ENCODE results near the gene SETD3. TPM values are rescaled to one million over a fixed set of nuclear protein-coding genes. Genes with fewer than 3 reads are reported as not detected.

SETD3 gene
- total RNA-seq, 1 donor from 2014 or later = 99.1 TPM

GRCh38 chr14:99413172-99413571 lies 67.5 kb downstream of the SETD3 start:
- intact Hi-C loops (cut with micrococcal nuclease) = no loop called here

GRCh38 chr14:99412117-99413061 lies 68.3 kb downstream of the SETD3 start:
- DNase-seq (no peak), ATAC-seq (no peak)
- intact Hi-C loops (cut with micrococcal nuclease) = no loop called here

More at GRCh38 chr14:99413172-99413571, 67.5 kb downstream of the SETD3 start:
- no peak for ATAC-seq
- DNase-seq = no peak

GRCh38 chr14:99410019-99410418 lies 70.6 kb downstream of the SETD3 start:
- intact Hi-C loops (cut with micrococcal nuclease) = no loop called here
- DNase-seq = no peak
- no peak for ATAC-seq

GRCh38 chr14:99408971-99409289 lies 71.7 kb downstream of the SETD3 start:
- intact Hi-C loops (cut with micrococcal nuclease) = no loop called here
- ATAC-seq (no peak), DNase-seq (no peak)

GRCh38 chr14:99408286-99408970 lies 72.2 kb downstream of the SETD3 start:
- intact Hi-C loops (cut with micrococcal nuclease) = no loop called here
- no peak for ATAC-seq
- no peak for DNase-seq

GRCh38 chr14:99407416-99407815 lies 73.2 kb downstream of the SETD3 start:
- intact Hi-C loops (cut with micrococcal nuclease) = no loop called here
- no peak for DNase-seq
- ATAC-seq = no peak

GRCh38 chr14:99402950-99403349 lies 77.7 kb downstream of the SETD3 start:
- intact Hi-C loops (cut with micrococcal nuclease) = no loop called here
- ATAC-seq (no peak), DNase-seq (no peak)

- intact Hi-C loops (cut with micrococcal nuclease) = no loop called here
- ATAC-seq = no peak
- DNase-seq = no peak
Observed at GRCh38 chr14:99402285-99402648, 78.4 kb downstream of the SETD3 start.

GRCh38 chr14:99401621-99402284 lies 78.9 kb downstream of the SETD3 start:
- intact Hi-C loops (cut with micrococcal nuclease) = no loop called here
- ATAC-seq (no peak), DNase-seq (no peak)

GRCh38 chr14:99401211-99401610 lies 79.4 kb downstream of the SETD3 start:
- ATAC-seq = no peak
- intact Hi-C loops (cut with micrococcal nuclease) = no loop called here
- DNase-seq = no peak

GRCh38 chr14:99397698-99398097 lies 83.0 kb downstream of the SETD3 start:
- ATAC-seq (peak; percentile 78), DNase-seq (no peak)
- intact Hi-C loops (cut with micrococcal nuclease) = no loop called here

GRCh38 chr14:99395909-99396530 lies 84.6 kb downstream of the SETD3 start:
- ATAC-seq = no peak
- intact Hi-C loops (cut with micrococcal nuclease) = no loop called here
- DNase-seq = no peak

GRCh38 chr14:99394602-99395156 lies 86.0 kb downstream of the SETD3 start:
- intact Hi-C loops (cut with micrococcal nuclease) = no loop called here
- DNase-seq = no peak
- no peak for ATAC-seq

GRCh38 chr14:99393059-99393655 lies 87.5 kb downstream of the SETD3 start:
- intact Hi-C loops (cut with micrococcal nuclease) = no loop called here
- ATAC-seq (peak; percentile 49), DNase-seq (peak; percentile 38)

GRCh38 chr14:99391671-99392070 lies 89.0 kb downstream of the SETD3 start:
- no peak for ATAC-seq
- no peak for DNase-seq
- intact Hi-C loops (cut with micrococcal nuclease) = no loop called here

- intact Hi-C loops (cut with micrococcal nuclease) = no loop called here
- DNase-seq = peak; percentile 64
- peak; percentile 57 for ATAC-seq
Observed at GRCh38 chr14:99389174-99389826, 91.4 kb downstream of the SETD3 start.

- DNase-seq = no peak
- no peak for ATAC-seq
- intact Hi-C loops (cut with micrococcal nuclease) = no loop called here
Observed at GRCh38 chr14:99388286-99388685, 92.4 kb downstream of the SETD3 start.

GRCh38 chr14:99387880-99388279 lies 92.8 kb downstream of the SETD3 start:
- no peak for ATAC-seq
- intact Hi-C loops (cut with micrococcal nuclease) = no loop called here
- no peak for DNase-seq

Measured in left ventricle myocardium superior (tissue), 1 donor.